ENCODE results near the gene PLPPR3. TPM values are rescaled to one million over a fixed set of nuclear protein-coding genes. Genes with fewer than 3 reads are reported as not detected.

PLPPR3 gene
- total and polyA plus RNA-seq, 2 donors from 2014 or later = not detected

DNA sequence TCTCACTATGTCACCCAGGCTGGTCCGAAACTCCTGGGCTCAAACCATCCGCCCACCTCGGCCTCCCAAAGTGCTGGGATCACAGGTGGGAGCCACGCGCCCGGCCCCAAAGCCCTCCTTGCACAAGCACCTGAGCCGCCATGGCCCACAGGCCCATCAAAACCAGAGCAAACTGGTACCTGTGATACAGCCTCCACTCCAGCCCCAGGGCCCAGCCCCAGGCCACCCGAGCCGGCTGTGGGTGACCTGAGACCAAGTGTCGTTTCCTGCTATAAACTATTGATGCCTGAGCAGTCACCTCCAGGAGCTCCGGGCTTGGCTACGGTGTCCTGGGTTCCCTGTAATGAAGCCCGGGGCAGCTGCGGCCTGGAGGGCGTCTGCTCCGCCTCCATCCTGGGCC is 34.2 kb downstream of the PLPPR3 start:
- TF ChIP-seq, protein P1, sequence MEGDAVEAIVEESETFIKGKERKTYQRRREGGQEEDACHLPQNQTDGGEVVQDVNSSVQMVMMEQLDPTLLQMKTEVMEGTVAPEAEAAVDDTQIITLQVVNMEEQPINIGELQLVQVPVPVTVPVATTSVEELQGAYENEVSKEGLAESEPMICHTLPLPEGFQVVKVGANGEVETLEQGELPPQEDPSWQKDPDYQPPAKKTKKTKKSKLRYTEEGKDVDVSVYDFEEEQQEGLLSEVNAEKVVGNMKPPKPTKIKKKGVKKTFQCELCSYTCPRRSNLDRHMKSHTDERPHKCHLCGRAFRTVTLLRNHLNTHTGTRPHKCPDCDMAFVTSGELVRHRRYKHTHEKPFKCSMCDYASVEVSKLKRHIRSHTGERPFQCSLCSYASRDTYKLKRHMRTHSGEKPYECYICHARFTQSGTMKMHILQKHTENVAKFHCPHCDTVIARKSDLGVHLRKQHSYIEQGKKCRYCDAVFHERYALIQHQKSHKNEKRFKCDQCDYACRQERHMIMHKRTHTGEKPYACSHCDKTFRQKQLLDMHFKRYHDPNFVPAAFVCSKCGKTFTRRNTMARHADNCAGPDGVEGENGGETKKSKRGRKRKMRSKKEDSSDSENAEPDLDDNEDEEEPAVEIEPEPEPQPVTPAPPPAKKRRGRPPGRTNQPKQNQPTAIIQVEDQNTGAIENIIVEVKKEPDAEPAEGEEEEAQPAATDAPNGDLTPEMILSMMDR (IDR thresholded peaks at IDR 0.05; ENCODE audit: borderline replicate concordance, extremely low read depth, insufficient read depth) = no peak
- DNase-seq = peak in 3 of 5 donors; percentile 49 to 70 (median 66)
- intact Hi-C loops (cut with DNase I) = no loop called here

DNA sequence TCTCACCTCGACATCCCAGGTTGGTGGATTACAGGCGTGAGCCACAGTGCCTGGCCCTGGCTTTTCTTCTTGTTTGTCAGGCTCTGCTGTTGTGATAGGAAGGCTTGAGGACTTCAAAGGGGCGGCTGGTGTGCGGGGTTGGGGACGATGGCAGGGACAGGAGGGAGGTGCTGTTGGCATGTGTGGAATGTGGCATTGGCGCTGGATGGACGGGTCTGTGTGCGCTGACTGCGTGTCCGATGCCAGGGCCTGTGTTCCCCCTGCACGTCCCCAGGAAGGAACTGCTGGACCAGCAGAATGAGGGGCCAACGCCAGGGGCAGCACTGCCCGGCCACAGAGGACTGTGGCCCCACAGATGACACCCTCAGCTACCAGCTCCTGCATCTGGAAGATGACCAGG is 37.2 kb downstream of the PLPPR3 start:
- intact Hi-C loops (cut with DNase I) = no loop called here
- FAIRE-seq (no peak), DNase-seq (peak in 3 of 5 donors; percentile 35 to 61 (median 59))
- Histone ChIP-seq H3K27me3 (ENCODE audit: control insufficient read depth, insufficient read depth, low read length) (no peaks in the 10 kb centered on the region), H3K9ac (ENCODE audit: low read length in 3 of 3) (no peak overlapping the region), H3K4me3 (ENCODE audit: low read length in 3 of 3) (peak overlapping the region in 1 of 3 donors; percentile 60), H3K4me1 (ENCODE audit: control insufficient read depth in 2 of 3, insufficient read depth in 2 of 3, low read depth in 1 of 3, low read length in 3 of 3) (peaks cover 0 to 18% (median 0%) of the 10 kb centered on the region in 3 donors), H3K36me3 (ENCODE audit: control insufficient read depth in 2 of 3, insufficient read depth in 3 of 3, low read length in 3 of 3) (no peaks in the 10 kb centered on the region), H3K27ac (ENCODE audit: low read depth in 2 of 2, low read length in 2 of 2) (peak overlapping the region in 1 of 2 donors; percentile 36), H3K9me3 (ENCODE audit: control insufficient read depth in 2 of 3, insufficient read depth in 1 of 3, low read length in 3 of 3) (no peaks in the 10 kb centered on the region)
- TF ChIP-seq, protein P1 (IDR thresholded peaks at IDR 0.05; ENCODE audit: borderline replicate concordance, extremely low read depth, insufficient read depth) = no peak

More for the DNA sequence above, 34.2 kb downstream of the PLPPR3 start:
- peaks cover 0 to 16% (median 0%) of the 10 kb centered on the region in 3 donors for H3K4me1 ChIP-seq (ENCODE audit: control insufficient read depth in 2 of 3, insufficient read depth in 2 of 3, low read depth in 1 of 3, low read length in 3 of 3)
- no peaks in the 10 kb centered on the region for H3K27me3 ChIP-seq (ENCODE audit: control insufficient read depth, insufficient read depth, low read length)
- H3K9ac ChIP-seq (ENCODE audit: low read length in 3 of 3) = no peak overlapping the region
- H3K4me3 ChIP-seq (ENCODE audit: low read length in 3 of 3) = no peak overlapping the region
- H3K36me3 ChIP-seq (ENCODE audit: control insufficient read depth in 2 of 3, insufficient read depth in 3 of 3, low read length in 3 of 3) = no peaks in the 10 kb centered on the region
- H3K27ac ChIP-seq (ENCODE audit: low read depth in 2 of 2, low read length in 2 of 2) = no peak overlapping the region
- FAIRE-seq = no peak
- H3K9me3 ChIP-seq (ENCODE audit: control insufficient read depth in 2 of 3, insufficient read depth in 1 of 3, low read length in 3 of 3) = no peaks in the 10 kb centered on the region

DNA sequence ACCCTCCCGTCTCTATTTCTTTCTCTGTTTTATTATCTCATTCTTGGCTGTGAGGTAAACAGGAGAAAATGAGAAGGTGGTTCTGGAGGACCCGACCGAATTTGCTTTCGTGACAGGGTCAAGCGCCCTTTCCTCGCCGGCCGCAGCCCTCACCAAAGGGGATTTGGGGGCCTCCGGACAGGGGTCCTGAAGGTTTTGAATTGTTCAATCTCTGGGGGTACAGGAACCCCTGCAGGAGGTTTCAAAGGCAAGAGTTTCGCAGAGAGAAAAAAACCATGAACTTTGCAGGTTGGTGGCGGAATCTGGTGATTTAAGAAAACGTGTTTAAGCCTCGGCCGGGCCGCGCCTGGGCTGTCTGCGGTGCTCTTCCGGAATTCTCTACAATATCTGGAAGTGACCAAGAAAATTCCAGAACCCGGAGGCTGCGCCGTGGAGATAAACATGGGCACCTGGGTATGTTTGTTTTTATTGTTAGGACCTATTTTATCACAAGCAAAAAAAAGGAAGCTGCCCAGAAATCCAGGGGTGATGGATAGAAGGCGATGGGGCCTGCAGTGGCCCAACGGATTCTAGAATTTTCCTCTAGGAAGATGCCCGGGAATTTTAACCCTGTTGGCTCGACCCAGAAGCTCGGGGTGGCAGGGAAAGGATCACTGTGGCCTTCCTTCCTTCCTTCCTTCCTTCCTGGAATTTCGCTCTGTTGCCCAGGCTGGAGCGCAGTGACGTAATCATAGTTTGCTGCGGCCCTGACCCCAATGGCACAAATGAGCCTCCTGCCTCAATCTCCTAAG is 38.7 kb downstream of the PLPPR3 start:
- Histone ChIP-seq H3K9me3 (ENCODE audit: control insufficient read depth in 2 of 3, insufficient read depth in 1 of 3, low read length in 3 of 3) (no peaks in the 10 kb centered on the region), H3K4me1 (ENCODE audit: control insufficient read depth in 2 of 3, insufficient read depth in 2 of 3, low read depth in 1 of 3, low read length in 3 of 3) (peaks cover 0 to 16% (median 0%) of the 10 kb centered on the region in 3 donors), H3K27ac (ENCODE audit: low read depth in 2 of 2, low read length in 2 of 2) (peak overlapping the region; percentile 71 to 84), H3K9ac (ENCODE audit: low read length in 3 of 3) (peak overlapping the region in 2 of 3 donors; percentile 33 to 69), H3K36me3 (ENCODE audit: control insufficient read depth in 2 of 3, insufficient read depth in 3 of 3, low read length in 3 of 3) (no peaks in the 10 kb centered on the region), H3K4me3 (ENCODE audit: low read length in 3 of 3) (peak overlapping the region; percentile 26 to 60 (median 38)), H3K27me3 (ENCODE audit: control insufficient read depth, insufficient read depth, low read length) (no peaks in the 10 kb centered on the region)
- TF ChIP-seq, protein P1 (IDR thresholded peaks at IDR 0.05; ENCODE audit: borderline replicate concordance, extremely low read depth, insufficient read depth) = no peak
- FAIRE-seq = no peak
- peak in 3 of 5 donors; percentile 30 to 55 (median 37) for DNase-seq
- intact Hi-C loops (cut with DNase I) = no loop called here

Data from kidney (tissue), 14 donors.